Measurements from ENCODE around the gene DRGX. TPM values are rescaled to one million over a fixed set of nuclear protein-coding genes. Genes with fewer than 3 reads are reported as not detected.

Gene DRGX
- total and polyA plus RNA-seq, 2 donors = 0.04 to 0.26 TPM

GRCh38 chr10:49367600-49367999, 28.3 kb downstream of the DRGX start:
- Histone ChIP-seq H3K4me3 (ENCODE audit: low read depth, low read length) (no peak overlapping the region), H3K36me3 (ENCODE audit: insufficient read depth) (no peaks in the 10 kb centered on the region), H3K27ac (ENCODE audit: low read depth) (no peak overlapping the region), H3K4me1 (ENCODE audit: insufficient read depth) (no peaks in the 10 kb centered on the region)
- no peak for DNase-seq (ENCODE audit: extremely low spot score)
- 33% methylated on average over 5 of the region's 5 CpGs for WGBS

DNA sequence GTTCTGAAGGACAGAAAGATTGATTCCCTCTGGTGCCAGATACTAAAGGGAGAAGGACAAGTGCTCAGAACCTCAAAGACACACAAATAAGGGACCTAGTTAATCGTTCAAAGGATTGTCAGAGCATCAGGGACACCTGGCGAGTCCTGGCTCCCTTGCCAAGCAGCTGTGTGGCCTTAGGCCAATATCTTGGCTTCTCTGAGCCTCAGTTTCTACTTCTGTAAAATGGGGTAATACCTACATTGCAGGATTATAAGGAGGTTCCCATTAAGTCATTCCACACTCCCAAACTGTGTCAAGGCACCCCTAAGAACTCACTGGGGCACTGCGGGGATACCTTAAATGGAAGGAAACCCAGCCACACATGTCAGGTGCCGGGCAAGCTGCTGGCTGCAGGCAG, 29.4 kb downstream of the DRGX start:
- Histone ChIP-seq H3K4me3 (ENCODE audit: low read depth, low read length) (no peak overlapping the region), H3K27ac (ENCODE audit: low read depth) (no peak overlapping the region), H3K36me3 (ENCODE audit: insufficient read depth) (no peaks in the 10 kb centered on the region), H3K4me1 (ENCODE audit: insufficient read depth) (no peaks in the 10 kb centered on the region)
- WGBS = 73% methylated on average over 4 of the region's 4 CpGs
- DNase-seq (ENCODE audit: extremely low spot score) = no peak

- 78% methylated on average over 23 of the region's 23 CpGs for WGBS
- H3K4me3 ChIP-seq (ENCODE audit: low read depth, low read length) = no peak overlapping the region
- no peak overlapping the region for H3K27ac ChIP-seq (ENCODE audit: low read depth)
- no peak for DNase-seq (ENCODE audit: extremely low spot score)
- no peaks in the 10 kb centered on the region for H3K36me3 ChIP-seq (ENCODE audit: insufficient read depth)
- H3K4me1 ChIP-seq (ENCODE audit: insufficient read depth) = no peaks in the 10 kb centered on the region
Observed at GRCh38 chr10:49365675-49366415, 30.0 kb downstream of the DRGX start.

DNA sequence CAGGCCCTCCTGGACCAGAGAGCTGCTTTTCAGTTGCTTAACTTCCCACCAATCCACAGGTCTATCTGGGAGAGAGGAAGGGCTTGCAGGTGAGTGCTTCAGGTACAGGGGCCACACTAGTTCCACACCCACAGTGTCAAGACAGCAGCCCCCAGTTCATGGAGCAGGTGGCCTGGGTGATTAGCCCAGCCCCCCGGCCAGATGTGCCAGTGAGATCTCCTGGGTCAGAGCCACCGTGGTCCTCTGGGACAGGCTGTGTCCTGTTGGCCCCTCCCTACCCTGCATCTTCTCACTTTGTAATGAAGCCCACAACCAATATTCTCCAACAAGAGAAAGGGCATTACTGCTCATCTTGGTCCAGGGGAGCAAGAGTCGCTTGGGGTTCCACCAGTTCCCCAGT, 30.6 kb downstream of the DRGX start:
- Histone ChIP-seq H3K27ac (ENCODE audit: low read depth) (no peak overlapping the region), H3K4me1 (ENCODE audit: insufficient read depth) (no peaks in the 10 kb centered on the region), H3K36me3 (ENCODE audit: insufficient read depth) (no peaks in the 10 kb centered on the region), H3K4me3 (ENCODE audit: low read depth, low read length) (no peak overlapping the region)
- WGBS = 78% methylated on average over 3 of the region's 3 CpGs
- no peak for DNase-seq (ENCODE audit: extremely low spot score)

DNA sequence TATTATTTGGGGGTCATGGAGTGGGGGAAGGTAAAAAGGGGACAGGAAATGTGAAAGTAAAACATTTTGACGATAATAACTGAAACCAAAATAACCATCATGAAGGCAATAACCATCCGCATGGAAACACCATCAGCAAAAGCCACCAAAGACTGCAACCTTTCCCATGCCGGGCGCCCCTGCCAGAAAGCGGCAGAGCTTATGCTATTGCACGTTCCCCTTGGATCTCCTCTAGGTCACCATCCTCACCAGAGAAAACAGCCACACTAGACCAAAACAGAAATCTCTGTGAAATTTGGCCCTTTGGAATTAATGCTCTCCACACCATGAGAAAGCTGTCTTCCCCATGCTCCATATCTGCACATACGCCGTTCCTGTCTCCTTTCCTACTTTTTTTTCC, 31.1 kb downstream of the DRGX start:
- Histone ChIP-seq H3K36me3 (ENCODE audit: insufficient read depth) (no peaks in the 10 kb centered on the region), H3K4me3 (ENCODE audit: low read depth, low read length) (no peak overlapping the region), H3K27ac (ENCODE audit: low read depth) (no peak overlapping the region), H3K4me1 (ENCODE audit: insufficient read depth) (no peaks in the 10 kb centered on the region)
- DNase-seq (ENCODE audit: extremely low spot score) = no peak
- WGBS = 90% methylated on average over 8 of the region's 8 CpGs

DNA sequence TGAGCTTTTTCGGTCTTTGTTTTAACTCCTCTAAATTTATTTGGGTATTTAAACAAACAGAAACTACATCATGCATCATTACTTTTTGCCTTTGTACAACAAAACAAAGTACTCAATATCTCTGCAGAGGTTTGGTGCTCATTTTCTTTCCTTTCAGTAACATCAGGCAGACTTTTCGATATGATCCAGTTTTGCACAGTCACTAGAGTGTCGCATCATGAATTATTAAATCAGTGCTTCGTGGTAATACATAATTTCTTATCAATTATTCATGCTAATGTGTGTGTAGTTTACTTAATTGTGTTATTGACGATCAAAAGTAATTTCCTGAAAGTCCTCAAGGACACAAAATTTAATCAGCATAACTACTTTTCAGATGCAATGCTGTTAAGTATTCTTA, 31.8 kb downstream of the DRGX start:
- no peaks in the 10 kb centered on the region for H3K4me1 ChIP-seq (ENCODE audit: insufficient read depth)
- no peak for DNase-seq (ENCODE audit: extremely low spot score)
- H3K27ac ChIP-seq (ENCODE audit: low read depth) = no peak overlapping the region
- H3K36me3 ChIP-seq (ENCODE audit: insufficient read depth) = no peaks in the 10 kb centered on the region
- 83% methylated on average over 5 of the region's 5 CpGs for WGBS
- H3K4me3 ChIP-seq (ENCODE audit: low read depth, low read length) = no peak overlapping the region

DNA sequence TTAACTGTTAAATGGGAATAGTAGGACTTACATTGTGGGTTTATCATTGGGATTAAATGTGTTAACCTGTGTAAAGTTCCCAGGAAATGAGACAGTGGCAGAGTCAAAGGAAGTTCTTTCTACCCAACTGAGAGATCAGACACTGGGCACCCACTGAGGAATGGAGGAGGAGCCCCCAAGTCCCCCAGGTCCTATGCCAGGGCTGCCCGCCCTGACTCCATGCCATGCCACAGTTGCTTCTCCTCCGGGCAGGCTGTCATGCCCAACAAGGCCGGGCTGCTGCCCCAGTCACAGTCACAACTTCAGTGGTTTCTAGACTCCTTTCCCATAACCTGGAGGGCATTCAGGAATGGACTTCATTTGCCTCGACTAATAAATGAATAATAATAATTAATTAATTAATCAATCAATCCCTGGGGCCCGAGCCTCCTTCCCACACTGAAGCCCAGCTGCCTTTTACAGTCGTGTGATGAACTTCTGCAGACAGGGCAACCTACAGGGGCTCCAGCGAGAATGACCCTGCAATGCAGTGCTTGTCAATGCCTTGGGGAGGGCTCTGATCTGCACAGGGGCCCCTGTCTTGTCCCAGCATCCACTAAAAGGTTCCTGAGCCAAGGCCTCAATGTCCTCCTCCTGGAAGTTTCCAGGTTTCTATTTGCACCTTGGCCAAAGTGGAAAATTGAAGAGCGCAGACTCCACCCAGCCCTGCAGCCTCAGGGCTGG, 32.4 kb downstream of the DRGX start:
- WGBS = 86% methylated on average over 8 of the region's 8 CpGs
- no peak for DNase-seq (ENCODE audit: extremely low spot score)
- Histone ChIP-seq H3K4me1 (ENCODE audit: insufficient read depth) (no peaks in the 10 kb centered on the region), H3K4me3 (ENCODE audit: low read depth, low read length) (no peak overlapping the region), H3K27ac (ENCODE audit: low read depth) (no peak overlapping the region), H3K36me3 (ENCODE audit: insufficient read depth) (no peaks in the 10 kb centered on the region)

DNA sequence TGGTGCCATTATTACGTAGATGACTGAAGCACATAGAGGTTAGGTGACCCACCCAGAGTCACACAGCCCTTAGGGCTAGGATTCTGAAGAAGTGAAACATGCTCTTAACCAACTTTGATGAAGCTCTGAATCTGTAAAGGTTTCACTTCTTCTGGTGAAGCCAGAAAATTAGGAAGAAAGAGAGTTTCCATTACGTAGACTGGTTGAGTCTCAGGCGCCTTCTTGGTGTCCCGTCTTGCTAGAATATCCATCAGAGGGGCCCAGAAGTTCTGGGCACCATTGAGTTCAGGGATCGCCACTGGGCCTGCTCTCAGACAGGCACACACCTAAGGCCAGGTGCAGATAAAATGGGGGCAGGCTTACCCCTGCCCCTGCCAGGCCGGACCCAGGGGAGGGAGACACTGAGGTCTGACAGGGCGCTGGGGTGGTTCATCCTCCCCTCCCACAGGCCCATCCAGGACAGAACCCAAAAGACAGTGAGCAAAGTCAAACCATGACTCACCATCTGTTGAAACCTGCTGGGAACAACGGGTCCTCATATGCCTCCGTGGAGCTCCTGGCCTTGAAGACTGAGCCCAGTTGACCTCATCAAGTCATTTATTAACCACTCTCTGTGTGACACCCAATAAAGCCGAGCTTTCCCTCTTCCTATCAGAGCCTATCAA, 33.2 kb downstream of the DRGX start:
- Histone ChIP-seq H3K36me3 (ENCODE audit: insufficient read depth) (no peaks in the 10 kb centered on the region), H3K4me3 (ENCODE audit: low read depth, low read length) (no peak overlapping the region), H3K27ac (ENCODE audit: low read depth) (no peak overlapping the region), H3K4me1 (ENCODE audit: insufficient read depth) (no peaks in the 10 kb centered on the region)
- no peak for DNase-seq (ENCODE audit: extremely low spot score)
- 88% methylated on average over 10 of the region's 10 CpGs for WGBS

DNA sequence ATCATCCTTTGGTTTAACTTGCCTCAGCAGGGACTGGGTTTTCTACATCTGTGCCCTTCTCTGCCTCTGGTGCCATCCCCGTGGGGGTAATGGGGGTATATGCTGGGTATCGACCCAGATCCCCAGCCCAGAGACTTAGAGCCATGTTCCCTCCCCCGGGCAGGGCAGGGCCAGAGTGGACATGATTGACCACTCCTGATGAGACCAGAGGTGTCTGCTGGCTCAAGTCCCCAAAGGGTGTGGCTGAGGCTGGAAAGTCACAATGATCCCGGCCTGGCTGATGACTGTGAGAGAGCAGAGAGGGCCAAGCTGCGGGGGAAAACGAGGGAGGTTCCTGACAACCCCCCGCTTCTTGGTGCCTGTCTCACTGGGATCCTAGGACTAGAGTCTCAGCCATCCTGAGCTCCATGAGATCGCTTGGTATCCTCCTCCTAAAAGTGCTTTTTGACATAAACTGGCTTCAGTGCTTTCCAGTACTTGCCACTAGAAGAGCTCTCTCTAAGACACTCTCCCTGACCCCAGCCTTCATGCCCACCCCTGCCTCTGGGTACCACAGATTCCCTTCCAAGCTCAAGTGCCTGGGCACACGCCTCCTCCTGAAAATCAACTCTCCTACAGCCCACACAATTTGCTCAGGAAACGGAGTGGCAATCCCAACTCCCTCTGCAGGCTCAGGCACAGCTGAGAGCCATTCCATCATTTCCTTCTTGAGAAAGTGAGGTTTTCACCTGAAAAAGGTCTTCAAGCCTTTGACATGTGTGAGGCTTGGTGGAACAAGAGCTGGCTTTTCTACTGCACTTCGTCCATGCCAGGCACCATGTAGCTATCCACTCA, 33.9 kb downstream of the DRGX start:
- H3K36me3 ChIP-seq (ENCODE audit: insufficient read depth) = no peaks in the 10 kb centered on the region
- H3K4me3 ChIP-seq (ENCODE audit: low read depth, low read length) = no peak overlapping the region
- WGBS = 79% methylated on average over 11 of the region's 11 CpGs
- no peaks in the 10 kb centered on the region for H3K4me1 ChIP-seq (ENCODE audit: insufficient read depth)
- DNase-seq (ENCODE audit: extremely low spot score) = no peak
- no peak overlapping the region for H3K27ac ChIP-seq (ENCODE audit: low read depth)

- no peak for DNase-seq (ENCODE audit: extremely low spot score)
- H3K4me1 ChIP-seq (ENCODE audit: insufficient read depth) = no peaks in the 10 kb centered on the region
- H3K36me3 ChIP-seq (ENCODE audit: insufficient read depth) = no peaks in the 10 kb centered on the region
- 90% methylated on average over 8 of the region's 8 CpGs for WGBS
- H3K27ac ChIP-seq (ENCODE audit: low read depth) = no peak overlapping the region
- no peak overlapping the region for H3K4me3 ChIP-seq (ENCODE audit: low read depth, low read length)
Observed at GRCh38 chr10:49361178-49361554, 34.7 kb downstream of the DRGX start.

- WGBS = 64% methylated on average over 15 of the region's 15 CpGs
- H3K36me3 ChIP-seq (ENCODE audit: insufficient read depth) = no peaks in the 10 kb centered on the region
- H3K27ac ChIP-seq (ENCODE audit: low read depth) = no peak overlapping the region
- DNase-seq (ENCODE audit: extremely low spot score) = no peak
- no peaks in the 10 kb centered on the region for H3K4me1 ChIP-seq (ENCODE audit: insufficient read depth)
- no peak overlapping the region for H3K4me3 ChIP-seq (ENCODE audit: low read depth, low read length)
Observed at GRCh38 chr10:49360271-49361177, 35.4 kb downstream of the DRGX start.

GRCh38 chr10:49359349-49360270, 36.3 kb downstream of the DRGX start:
- Histone ChIP-seq H3K4me3 (ENCODE audit: low read depth, low read length) (no peak overlapping the region), H3K36me3 (ENCODE audit: insufficient read depth) (no peaks in the 10 kb centered on the region), H3K27ac (ENCODE audit: low read depth) (no peak overlapping the region), H3K4me1 (ENCODE audit: insufficient read depth) (no peaks in the 10 kb centered on the region)
- DNase-seq (ENCODE audit: extremely low spot score) = no peak
- WGBS = 40% methylated on average over 13 of the region's 13 CpGs
